Hippocampal formation (tissue), 2 donors: ENCODE data around the gene CPNE5.
A peak's percentile ranks its signal among the peaks of the same experiment; 100 is the strongest.

Source experiments
- DNase-seq, 2 donors: peaks; one replicate each; lab custom pipeline; 2025; lab: John Stamatoyannopoulos, UW

CPNE5 gene

DNA sequence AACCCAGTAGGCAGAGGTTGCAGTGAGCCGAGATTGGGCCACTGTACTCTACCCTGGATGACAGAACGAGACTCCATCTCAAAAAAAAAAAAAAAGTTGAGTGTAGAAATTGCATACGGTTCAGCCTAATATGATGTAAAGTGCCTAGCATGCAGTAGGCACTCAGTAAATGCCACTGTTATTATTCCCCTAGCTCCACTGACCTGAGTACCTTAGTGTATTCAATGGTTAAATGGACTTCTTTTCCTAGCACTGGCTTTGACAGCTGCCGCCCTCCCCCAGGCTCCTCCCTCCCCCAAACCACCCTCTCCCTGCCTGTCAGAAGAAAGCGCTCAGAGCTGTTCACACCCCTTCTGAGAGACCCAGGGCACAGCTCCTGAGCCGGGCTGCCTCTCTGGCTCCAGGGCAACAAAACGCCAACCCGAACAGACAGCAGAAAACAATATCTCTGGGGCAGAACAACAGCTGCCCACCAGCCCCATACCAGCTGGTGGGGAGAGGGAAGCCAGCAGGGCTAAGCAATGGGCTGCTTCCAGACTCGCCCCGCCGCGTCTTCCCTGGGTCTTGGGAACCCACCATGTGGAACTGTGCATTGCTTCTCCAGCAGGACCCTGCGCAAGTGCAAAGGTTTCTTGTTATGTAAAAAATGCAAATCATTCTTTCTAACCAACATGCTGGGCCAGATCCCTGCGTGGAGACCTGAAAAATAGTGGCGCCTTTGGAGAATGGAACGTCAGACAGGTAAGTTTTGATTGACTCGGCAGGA, 4.5 kb downstream of the CPNE5 start:
- DNase-seq, result no peak

DNA sequence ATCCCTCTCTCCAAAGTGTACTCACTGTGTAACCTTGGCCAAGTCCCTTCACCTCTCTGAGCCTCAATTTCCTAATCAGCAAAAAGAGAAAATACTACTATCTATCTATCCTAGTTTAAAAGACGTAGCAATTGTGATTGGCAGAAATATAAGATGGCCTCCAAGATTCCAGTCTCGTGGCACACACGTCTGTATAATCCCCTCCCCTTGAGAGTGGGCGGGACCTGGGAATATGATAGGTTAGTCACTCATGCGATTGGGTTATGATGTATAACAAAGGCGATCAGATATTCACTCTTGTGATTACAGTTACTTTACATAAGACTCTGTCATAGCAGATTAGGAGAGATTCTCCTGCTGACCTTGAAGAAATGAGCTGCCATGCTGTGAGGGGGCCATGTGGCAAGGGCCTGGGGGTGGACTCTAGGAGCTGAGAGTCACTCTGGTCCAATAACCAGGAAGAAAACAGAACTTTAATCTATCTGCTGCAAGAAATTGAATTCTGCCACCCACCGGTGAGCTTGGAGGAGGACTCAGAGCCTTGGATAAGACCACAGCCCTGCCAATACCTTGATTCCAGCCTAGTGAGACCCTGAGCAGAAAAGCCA, 6.0 kb downstream of the CPNE5 start:
- no peak for DNase-seq

DNA sequence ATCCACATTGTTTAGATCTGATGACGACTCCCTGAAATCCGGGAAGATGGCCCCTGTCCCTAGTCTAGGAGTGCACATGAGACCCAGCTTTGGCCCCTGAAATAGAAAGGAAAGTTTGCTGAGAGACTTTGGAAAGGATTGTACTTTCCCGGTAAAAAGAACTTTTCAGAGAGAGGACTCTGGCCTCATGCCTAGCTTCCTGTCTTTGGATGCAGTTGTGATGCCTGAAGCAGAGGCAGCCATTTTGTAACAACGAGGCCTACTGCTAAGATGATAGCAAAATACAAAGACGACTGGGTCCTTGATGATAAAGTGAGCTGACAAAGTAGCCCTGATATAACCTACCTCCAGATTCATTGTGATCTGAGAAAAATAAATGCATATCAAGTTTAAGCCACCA, 6.9 kb downstream of the CPNE5 start:
- DNase-seq, result no peak

DNA sequence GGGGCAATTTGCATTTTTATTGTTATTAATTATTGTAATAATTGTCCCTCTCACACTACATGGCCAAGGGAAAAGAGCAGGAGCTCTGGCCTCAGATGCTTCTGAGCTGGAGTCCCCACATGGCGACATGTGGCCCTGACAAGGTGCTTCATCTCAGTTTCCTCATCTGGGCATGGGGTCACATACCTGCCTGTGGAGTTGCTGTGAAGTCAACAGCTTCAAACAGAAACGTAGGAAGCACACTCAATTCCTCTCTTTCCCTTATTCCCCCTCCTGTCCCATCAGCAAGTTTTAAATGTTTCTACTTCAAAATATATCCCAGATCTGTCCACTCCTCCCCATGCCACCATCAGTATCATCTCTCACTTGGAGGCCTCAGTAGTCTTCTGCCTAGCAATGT, 8.7 kb downstream of the CPNE5 start:
- DNase-seq, result no peak

DNA sequence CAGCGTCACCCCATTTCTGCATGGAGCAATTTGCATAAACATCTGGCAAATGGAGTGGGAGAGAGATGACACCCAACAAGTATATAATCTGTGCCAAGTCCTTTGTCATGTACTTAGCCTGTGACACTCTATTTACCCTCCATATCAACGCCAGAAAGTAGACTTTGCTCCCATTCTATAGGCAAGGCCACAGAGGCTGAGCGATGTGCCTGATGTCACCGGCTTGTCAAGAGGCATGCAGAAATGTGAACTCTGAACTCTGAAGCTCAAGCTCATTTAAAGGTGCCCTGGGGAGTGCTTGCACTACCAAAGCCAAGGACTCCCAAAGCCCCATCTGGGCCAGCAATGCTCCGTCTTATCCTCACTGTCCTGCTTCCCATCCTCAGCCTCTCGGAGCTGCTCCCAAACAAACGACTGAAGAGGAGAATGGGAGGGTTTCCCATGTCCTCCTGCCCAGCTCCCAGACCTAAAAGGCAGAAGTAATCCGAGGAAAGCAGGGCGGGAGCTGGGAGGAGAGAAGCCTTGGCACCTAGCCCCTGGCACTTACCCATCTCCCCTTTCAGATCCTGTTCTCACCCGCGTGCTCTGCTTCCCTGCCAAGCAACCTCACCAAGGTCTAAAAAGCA, 9.2 kb downstream of the CPNE5 start:
- peak; percentile 20 to 46 for DNase-seq

DNA sequence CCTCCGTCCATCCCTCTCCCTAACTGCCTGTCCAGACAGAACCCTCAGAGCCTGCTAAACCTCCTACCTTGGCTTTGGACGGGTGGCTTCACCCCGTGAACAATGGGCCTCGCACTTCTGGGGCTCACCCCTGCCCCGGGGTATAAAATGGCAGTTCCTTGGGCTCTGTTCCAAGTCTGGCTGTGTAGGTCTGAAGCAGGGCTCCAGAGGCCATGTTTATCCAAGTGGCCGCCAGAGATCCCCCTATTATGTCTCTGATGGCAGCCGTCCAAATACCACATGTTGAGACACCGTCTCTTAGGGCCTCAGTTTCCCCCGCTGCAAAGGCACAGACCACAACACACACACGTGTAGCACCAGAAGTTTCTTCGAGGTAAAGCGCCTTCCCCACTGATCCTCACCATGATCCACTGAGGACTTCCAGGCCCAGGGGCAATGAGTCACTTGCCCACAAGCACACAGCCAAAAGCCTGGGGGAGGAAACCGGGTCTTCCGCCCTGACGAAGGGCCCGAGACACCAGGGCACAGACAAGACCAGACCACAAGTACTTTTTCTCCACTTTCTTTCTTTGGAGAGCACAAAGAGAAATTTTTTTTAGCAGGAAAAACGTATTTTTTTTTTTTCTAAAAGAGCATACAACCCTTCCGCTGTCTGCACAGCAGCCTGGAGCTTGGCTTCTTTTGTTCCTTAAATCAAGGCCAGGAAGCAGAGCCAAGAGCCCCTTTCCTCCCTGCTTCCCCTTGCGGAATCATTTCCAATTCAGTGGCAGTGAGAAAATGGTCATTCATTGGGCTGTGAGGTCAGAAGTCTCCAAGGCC, 11.8 kb downstream of the CPNE5 start:
- DNase-seq, result no peak

DNA sequence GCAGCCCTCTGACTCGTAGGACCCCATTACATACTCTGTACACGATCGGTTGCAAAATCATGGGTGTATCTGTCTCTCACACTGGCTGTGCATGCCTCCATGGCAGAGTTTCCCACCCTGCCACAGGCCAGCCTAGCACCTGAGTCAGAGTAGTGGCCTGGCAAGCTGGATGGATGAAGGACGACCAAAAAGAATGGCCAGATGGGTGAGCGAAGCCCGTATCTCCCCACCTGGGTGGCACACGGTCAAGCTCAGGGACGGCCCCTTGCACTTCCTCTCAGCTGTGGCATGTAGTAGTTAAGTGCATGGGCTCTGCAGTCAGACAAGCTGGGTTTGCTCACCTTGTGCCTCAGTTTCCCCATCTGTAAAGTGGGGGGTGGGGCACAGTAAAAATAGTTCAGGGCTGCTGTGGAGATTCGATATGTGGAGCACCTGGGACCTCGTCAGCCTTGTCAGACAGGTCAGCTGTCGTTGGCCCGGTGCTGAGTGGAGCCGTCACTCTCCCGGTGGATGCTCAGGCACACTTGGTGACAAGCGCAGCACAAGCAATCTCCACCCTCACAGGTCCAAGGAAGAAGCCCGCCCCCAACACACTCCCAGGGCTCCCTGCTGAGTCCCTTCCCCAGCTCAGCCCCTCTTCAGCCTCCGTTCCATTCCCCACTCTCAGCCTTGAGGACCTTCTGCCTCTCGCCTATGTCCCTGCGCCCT, 12.6 kb downstream of the CPNE5 start:
- DNase-seq, result no peak

DNA sequence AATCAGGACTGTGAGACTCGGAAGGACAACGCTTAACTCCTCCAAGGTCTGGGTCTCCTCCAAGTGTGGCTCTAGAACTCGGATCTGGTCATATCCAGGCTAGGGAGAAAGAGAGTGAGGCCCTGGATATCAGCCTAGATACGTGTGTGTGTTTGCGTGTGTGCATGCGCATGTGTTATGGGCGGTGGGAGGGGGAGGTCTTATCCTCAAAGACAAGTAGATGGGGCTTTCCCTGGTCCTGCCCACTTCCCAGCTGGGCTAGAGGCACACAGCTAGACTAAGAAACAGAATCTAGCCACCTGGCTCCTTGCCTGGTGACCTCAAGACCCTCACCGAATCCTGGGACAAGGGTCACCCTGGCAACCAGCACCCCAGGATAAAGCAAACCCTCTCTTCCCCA, 13.2 kb downstream of the CPNE5 start:
- DNase-seq, result no peak

DNA sequence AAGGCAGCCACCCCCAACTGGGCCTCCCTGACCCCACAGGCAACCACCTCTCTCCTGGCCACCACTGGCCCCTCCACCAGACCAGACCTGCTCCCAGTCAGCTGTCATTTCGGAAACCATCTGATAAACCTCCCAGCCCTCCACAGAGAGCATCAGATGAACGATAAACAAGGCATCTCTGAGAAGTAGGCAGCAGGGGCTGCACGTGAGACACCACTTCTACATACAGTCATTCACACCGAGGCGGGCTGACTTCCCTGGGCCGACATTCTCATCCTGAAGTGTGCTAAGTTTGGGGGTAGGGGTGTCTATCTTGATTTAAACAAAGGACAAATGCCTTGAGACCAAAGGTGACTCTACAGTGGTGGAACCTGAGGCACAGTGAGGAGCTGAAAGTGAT, 13.8 kb downstream of the CPNE5 start:
- DNase-seq, result no peak

DNA sequence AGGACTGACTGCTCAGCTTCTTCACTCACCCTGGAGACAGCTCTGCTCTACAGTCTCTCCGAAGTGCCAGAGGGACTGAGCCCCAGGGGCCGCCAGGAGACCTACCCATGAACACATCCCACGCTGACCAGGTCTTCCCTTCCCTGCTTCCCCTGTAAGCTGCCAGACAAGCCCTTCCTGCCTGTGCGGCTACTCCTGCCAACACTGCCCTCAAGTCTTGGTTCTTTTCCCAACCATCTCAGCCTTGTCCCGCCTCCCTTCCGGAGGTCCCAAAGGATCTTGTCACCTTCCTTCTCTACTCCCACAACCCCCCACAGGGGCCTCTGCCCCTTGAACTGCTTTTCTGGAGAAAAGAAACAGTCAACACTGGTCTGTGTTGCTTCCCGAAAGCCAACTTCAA, 15.0 kb downstream of the CPNE5 start:
- no peak for DNase-seq

DNA sequence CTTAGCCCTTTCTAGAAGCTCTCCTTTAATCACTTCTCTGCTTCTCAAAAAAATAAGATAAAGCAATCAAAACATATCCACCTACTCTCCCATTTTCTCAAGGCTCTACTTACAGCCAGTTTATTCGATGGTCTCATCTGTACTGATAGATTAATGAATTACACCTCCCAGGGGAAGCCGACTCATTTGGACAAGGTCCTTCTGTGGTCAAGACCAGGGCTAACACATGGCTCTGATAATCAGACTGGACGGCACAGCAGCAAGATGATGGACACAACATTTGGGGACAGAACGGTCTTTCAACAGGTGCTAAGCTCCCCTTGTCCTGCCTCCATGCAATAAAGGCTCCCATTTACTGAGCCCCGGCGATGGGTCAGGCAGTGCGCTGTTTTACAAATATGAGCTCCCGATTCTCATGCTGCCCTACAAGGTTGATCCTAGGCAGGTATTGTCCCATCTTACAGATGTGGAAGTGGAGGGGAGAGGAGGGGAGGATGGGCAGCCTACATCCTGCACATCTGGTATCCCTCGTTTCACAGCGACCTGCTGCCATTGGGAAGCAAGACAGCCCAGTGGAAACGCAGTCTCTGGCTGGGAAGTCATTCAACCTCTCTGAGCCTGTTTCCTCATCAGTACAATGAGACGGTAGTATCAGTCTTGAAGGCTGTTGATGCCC, 15.7 kb downstream of the CPNE5 start:
- no peak for DNase-seq

DNA sequence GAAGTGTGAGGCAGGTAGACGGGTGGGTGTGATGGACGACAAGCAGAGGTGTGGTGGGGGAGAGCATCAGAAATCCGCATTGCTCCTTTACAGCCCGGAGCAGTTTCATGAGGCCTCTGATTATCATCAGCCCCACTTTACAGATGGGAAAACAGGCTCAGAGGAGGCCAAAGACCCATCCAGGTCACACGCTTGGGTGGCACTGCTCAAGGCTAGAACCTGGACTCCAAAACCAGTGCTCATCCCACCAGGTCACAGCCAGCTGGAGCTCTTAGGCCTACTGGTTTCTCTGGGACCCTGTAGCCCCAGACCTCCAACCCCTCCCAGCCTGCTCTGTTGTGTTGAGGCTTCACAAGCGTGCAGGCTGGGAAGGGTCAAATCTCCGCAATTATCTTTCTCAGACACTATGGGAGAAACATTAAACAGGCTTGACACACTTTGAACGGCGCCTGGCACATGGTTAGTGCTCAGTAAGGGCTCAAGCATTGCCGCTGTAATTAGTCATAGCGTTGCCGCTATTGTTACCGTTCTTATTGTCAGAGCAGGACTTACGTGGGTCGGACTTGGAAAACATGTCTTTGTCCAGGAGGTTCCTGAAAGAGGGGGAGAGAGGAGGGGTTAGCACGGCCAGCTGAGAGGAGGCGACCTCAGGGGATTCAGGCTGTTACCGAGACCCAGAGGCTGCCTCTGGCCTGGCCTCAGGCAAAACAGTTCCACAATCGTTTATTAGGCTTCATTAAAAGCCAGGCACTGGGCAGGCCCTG, 16.6 kb downstream of the CPNE5 start:
- DNase-seq, result no peak

DNA sequence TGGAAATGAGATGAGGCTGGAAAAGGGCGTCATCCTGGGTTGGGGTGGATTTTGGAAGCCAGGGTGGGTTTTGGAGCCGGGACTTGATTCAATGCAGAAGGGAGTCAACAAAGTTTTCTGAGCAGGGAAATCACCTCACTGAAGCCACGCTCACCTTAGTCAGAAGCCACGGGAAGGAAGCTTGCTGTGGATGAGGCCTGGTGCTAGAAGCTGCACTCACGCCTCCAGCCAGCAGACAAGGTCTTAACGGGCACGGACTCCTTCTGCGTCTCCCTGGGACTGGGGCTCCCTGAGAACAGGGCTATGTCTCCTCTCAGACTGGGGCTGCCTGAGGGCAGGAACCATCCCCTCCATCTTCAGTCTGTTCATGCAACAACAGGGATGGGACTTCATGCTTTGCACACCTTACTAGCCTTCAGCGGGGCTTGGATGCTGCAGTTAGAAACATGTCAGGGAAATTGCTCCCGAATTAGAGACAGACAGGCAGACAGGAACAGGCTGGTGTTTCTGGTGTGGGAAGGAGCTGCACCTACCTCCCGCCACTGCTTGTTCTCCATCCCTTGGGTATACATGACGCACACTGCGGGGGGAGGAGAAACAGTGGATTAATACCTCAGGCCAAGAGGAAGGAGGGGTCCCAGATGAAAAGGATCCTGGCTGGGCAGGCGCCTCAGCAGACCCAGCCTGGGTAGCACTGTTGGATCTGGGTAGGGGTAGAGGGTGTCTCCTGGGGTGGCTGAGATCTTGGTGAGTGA, 17.5 kb downstream of the CPNE5 start:
- no peak for DNase-seq

DNA sequence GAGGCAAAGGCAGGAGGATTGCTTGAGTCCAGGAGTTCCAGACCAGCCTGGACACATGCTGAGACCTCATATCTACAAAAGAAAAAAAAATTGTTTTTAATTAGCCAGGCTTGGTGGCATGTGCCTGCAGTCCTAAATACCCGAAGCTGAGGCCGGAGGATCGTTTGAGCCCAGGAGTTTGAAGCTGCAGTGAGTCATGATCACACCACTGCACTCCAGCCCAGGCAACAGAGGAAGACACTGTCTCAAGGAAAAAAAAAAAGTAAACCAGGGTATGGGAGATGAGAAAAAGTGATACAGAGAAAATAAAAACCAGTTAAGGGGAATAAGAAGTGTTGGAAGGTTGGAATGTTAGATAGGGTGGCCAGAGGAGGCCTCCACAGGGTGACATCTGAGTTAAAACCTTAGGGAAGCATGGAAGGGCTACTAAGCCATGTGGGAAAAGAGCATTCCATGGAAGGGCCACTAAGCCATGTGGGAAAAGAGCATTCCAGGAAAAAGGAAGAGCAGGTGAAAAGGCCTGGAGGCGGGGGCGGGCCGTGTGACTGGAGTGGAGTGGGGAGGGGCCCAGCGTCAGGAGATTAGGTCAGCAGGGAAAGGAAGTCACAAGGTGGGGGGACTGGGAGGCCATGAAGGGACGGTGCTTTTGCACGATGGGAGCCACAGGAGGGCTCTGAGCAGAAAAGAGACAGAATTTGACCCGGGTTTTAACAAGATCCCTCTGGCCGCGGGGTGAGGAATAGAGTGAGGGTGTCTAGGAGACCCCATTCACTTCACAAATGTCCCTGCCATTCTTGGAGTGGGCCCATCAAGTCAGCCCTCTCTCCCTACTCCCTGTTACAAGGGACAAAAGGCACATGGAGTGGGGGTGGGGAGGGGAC, 18.3 kb downstream of the CPNE5 start:
- no peak for DNase-seq

DNA sequence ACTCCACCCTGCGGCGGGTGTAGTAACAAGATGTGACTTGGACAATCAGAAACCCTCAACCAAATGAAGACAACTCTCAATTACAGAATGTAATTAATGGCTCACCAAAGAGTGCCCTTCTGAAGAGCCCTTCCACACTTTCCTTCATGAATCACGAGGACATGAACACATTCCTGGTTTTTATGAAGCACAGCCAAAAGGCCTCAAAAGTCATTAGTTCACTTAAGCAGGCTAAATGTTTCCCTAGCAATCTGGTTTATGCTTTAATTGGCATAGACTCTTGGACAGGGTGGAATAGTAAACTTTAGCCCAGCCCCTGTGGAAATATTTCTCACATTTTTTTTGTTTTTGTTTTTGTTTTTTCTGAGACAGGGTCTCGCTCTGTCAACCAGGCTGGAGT, 20.5 kb downstream of the CPNE5 start:
- DNase-seq, result no peak

DNA sequence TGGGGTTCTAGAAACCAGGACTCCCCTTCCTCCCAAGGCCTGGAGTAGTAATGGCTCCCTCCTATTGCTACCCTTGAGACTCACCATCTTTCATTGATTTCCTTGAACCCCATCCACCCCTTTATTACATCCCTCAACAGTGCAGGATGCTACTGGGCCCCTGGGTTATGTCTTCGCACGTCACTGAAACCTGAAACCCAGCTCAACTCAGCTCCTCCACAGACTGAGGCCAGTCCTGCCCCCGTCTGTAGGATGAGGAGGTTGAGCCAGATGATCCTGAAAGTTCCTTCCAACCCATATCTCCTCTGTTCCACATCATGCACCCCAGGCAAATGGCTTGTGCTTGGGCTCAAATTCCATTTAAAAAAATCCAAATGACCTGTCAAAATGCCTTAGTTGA, 21.4 kb downstream of the CPNE5 start:
- no peak for DNase-seq

DNA sequence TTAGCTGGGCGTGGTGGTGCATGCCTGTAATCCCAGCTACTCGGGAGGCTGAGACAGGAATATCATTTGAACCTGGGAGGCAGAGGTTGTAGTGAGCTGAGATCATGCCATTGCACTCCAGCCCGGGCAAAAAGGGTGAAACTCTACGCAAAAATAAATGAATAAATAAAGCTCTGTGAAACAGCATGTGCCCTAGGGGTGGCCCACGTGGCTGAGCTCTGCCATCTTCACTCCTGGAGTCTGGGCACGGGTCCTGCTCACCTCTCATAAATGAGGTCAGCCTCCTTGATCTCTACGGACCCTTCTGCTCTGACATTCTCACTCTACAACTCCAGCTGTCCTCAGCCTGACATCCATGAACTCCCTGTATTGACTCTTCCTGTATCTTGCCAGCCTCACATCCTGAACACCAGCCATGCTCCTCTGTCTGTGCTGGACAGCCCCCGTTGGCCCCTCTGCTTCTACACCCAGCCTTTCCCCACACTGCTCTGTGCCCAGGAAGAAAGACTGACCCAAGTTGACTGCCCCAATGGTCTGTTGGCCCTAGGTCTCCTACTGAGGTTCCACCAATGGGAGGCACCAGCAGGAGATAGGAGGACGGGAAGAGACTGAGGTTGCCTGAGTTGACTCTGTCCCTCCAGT, 21.9 kb downstream of the CPNE5 start:
- no peak for DNase-seq
